Liver (tissue), 9 donors: ENCODE results near the gene CPED1. TPM values are rescaled to one million over a fixed set of nuclear protein-coding genes. Genes with fewer than 3 reads are reported as not detected.

ENCODE experiments used
- DNase-seq: peaks from one replicate; pipeline ENCODE4 v3.0.0-alpha.2; 2017; ENCODE audit warnings: low spot score
- H3K27ac ChIP-seq, 2 donors: one replicate each; pipeline ENCODE4 v1.7.0; 2013; ENCODE audit warnings: inconsistent platforms in 2 of 2, low read length in 2 of 2, control low read depth in 1 of 2, low read depth in 1 of 2, mild to moderate bottlenecking in 1 of 2
- H3K27me3 ChIP-seq, 4 donors: one replicate each; pipeline versions ENCODE4 v1.6.1 to v1.7.0; 2013; ENCODE audit warnings: low read length in 3 of 4, inconsistent platforms in 1 of 4, mild to moderate bottlenecking in 1 of 4, moderate library complexity in 1 of 4; ENCODE audit not compliant: control insufficient read depth in 4 of 4, insufficient read depth in 4 of 4
- H3K36me3 ChIP-seq, 4 donors: one replicate each; pipeline versions ENCODE4 v1.6.1 to v1.7.0; 2013; ENCODE audit warnings: low read length in 3 of 4, mild to moderate bottlenecking in 3 of 4, low read depth in 1 of 4, moderate library complexity in 1 of 4; ENCODE audit not compliant: control insufficient read depth in 4 of 4, insufficient read depth in 3 of 4
- H3K4me1 ChIP-seq, 4 donors: one replicate each; pipeline versions ENCODE4 v1.6.1 to v1.7.0; 2013; ENCODE audit warnings: low read length in 3 of 4, mild to moderate bottlenecking in 3 of 4, moderate library complexity in 1 of 4; ENCODE audit not compliant: control insufficient read depth in 4 of 4, insufficient read depth in 4 of 4
- H3K4me3 ChIP-seq, 3 donors: one replicate each; pipeline versions ENCODE4 v1.6.1 to v1.7.0; 2013; ENCODE audit warnings: low read length in 3 of 3, control low read depth in 1 of 3, low read depth in 1 of 3, mild to moderate bottlenecking in 1 of 3
- H3K9ac ChIP-seq, 2 donors: one replicate each; pipeline ENCODE4 v1.7.0; 2013; ENCODE audit warnings: low read length in 2 of 2, mild to moderate bottlenecking in 2 of 2, moderate library complexity in 2 of 2, control low read depth in 1 of 2, low read depth in 1 of 2
- H3K9me3 ChIP-seq, 4 donors: one replicate each; pipeline versions ENCODE4 v1.6.1 to v1.7.0; 2013; ENCODE audit warnings: low read length in 3 of 4; ENCODE audit not compliant: control insufficient read depth in 4 of 4
- EGR1 ChIP-seq, 2 donors: IDR thresholded peaks; 2 replicates each; pipeline ENCODE4 v1.6.1; 2016 to 2018; ENCODE audit warnings: antibody characterized with exemption in 2 of 2, low read depth in 2 of 2
- FOXA1 ChIP-seq: IDR thresholded peaks from 2 replicates; pipeline ENCODE4 v1.6.1; 2016; ENCODE audit warnings: antibody characterized with exemption
- GABPA ChIP-seq, 2 donors: IDR thresholded peaks in 1 of 2; conservative IDR thresholded peaks in 1 of 2; 2 replicates each; pipeline ENCODE4 v1.6.1; 2016; ENCODE audit warnings: antibody characterized with exemption in 2 of 2, mild to moderate bottlenecking in 1 of 2, moderate library complexity in 1 of 2
- HNF4A ChIP-seq, 2 donors: conservative IDR thresholded peaks; 2 replicates each; pipeline ENCODE4 v1.6.1; 2016; ENCODE audit warnings: antibody characterized with exemption in 2 of 2, mild to moderate bottlenecking in 2 of 2
- JUND ChIP-seq, 2 donors: IDR thresholded peaks; 2 replicates each; pipeline ENCODE4 v1.6.1; 2016; ENCODE audit warnings: antibody characterized with exemption in 2 of 2
- NR2F2 ChIP-seq: IDR thresholded peaks from 2 replicates; pipeline ENCODE4 v1.6.1; 2016; ENCODE audit warnings: antibody characterized with exemption
- RAD21 ChIP-seq, 2 donors: IDR thresholded peaks; 2 replicates each; pipeline ENCODE4 v1.6.1; 2016; ENCODE audit warnings: antibody characterized with exemption in 2 of 2, mild to moderate bottlenecking in 2 of 2
- REST ChIP-seq: IDR thresholded peaks from 2 replicates; pipeline ENCODE4 v1.6.1; 2016; ENCODE audit warnings: antibody characterized with exemption, mild to moderate bottlenecking
- RXRA ChIP-seq, 2 donors: IDR thresholded peaks; 2 replicates each; pipeline ENCODE4 v1.6.1; 2017 to 2018; ENCODE audit warnings: antibody characterized with exemption in 2 of 2, mild to moderate bottlenecking in 1 of 2
- TAF1 ChIP-seq: conservative IDR thresholded peaks from 2 replicates; pipeline ENCODE4 v1.6.1; 2016; ENCODE audit warnings: antibody characterized with exemption, mild to moderate bottlenecking
- YY1 ChIP-seq: IDR thresholded peaks from 2 replicates; pipeline ENCODE4 v1.6.1; 2016; ENCODE audit warnings: antibody characterized with exemption, mild to moderate bottlenecking
- WGBS: extraction: QIAGEN DNeasy Blood & Tissue Kit; methylation state at CpG from one replicate; pipeline ENCODE4 v1.1.7; 2013; 5-methylcytosine and 5-hydroxymethylcytosine counted together
- polyA plus RNA-seq, 2 donors: library from polyadenylated mRNA; stranded (reverse) in 1 of 2; unstranded in 1 of 2; fragments of 200-250 nt in 1 of 2; fragments of >200 nt in 1 of 2; fragmentation: Nextera tagmentation in 1 of 2; extraction: Ambion mirVana in 1 of 2; gene quantifications; one replicate each; pipeline versions ENCODE4 v1.2.1 to v1.2.3, GENCODE V29; 2013 to 2015
- total RNA-seq, 2 donors: library from RNA; depleted of rRNA; stranded (reverse); fragments of >200 nt; gene quantifications; one replicate each; pipeline ENCODE4 v1.2.3, GENCODE V29; 2014
- TF ChIP-seq, protein P1 (sequence below): IDR thresholded peaks from 2 replicates; pipeline ENCODE4 v1.6.1; 2016; ENCODE audit warnings: antibody characterized with exemption
- TF ChIP-seq, protein P2 (sequence below): IDR thresholded peaks from 2 replicates; pipeline ENCODE4 v1.6.1; 2016; ENCODE audit warnings: antibody characterized with exemption
- TF ChIP-seq, protein P3 (sequence below): fragments of 150-350 bp; IDR thresholded peaks from 2 replicates; pipeline ENCODE4 v1.5.1; 2017; ENCODE audit warnings: improper control_type of control experiment, low read depth, low read length; ENCODE audit not compliant: missing input control
- TF ChIP-seq, protein P4 (sequence below): IDR thresholded peaks from 2 replicates; pipeline ENCODE4 v1.6.1; 2016; ENCODE audit warnings: antibody characterized with exemption
- donor health status: healthy.
- donor health status: healthy.
- donor health status: healthy.
- donor health status: healthy.
- donor health status: healthy.

CPED1 gene
- total and polyA plus RNA-seq, 4 donors = 8.5 to 58.0 (median 14.6) TPM

DNA sequence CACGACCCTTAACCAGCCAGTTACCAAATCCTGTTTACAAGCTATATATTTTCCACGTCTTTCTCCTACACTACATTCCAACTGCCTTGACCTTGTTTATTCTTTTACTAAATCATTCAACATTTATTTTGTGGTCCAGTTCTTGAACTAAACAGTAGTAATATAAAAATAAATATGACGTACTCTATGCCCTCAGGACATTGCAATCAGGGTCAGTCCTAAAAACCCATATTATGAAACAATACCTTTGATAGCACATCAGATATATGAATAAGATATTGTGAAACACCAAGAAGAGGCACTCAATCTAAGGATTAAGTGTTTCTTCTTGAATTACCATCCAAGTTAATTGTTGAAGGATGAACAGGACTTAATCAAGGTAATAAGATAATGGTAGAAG, 287.8 kb downstream of the CPED1 start:
- H3K36me3 ChIP-seq = peaks cover 0 to 11% (median 8%) of the 10 kb centered on the region in 4 donors
- TF ChIP-seq EGR1 (IDR thresholded peaks at IDR 0.05; ENCODE audit: low read depth in 2 of 2) = no peak
- no peak for TF ChIP-seq RAD21 (IDR thresholded peaks at IDR 0.05)
- H3K4me1 ChIP-seq = peaks cover 0 to 15% (median 11%) of the 10 kb centered on the region in 4 donors
- H3K9ac ChIP-seq = no peak overlapping the region
- no peak overlapping the region for H3K27ac ChIP-seq
- no peaks in the 10 kb centered on the region for H3K27me3 ChIP-seq
- no peak for DNase-seq
- H3K4me3 ChIP-seq = no peak overlapping the region
- 86% methylated on average over 3 of the region's 3 CpGs for WGBS
- H3K9me3 ChIP-seq = no peaks in the 10 kb centered on the region

GRCh38 chr7:121278120-121279021, 289.9 kb downstream of the CPED1 start:
- no peak for DNase-seq
- no peaks in the 10 kb centered on the region for H3K9me3 ChIP-seq
- H3K4me1 ChIP-seq = peaks cover 0 to 15% (median 11%) of the 10 kb centered on the region in 4 donors
- no peaks in the 10 kb centered on the region for H3K27me3 ChIP-seq
- 84% methylated on average over 2 of the region's 2 CpGs for WGBS
- H3K27ac ChIP-seq = no peak overlapping the region
- TF ChIP-seq JUND (IDR thresholded peaks at IDR 0.05) = peak in 1 of 2 donors; percentile 26
- TF ChIP-seq YY1 = no peak
- H3K36me3 ChIP-seq = peaks cover 0 to 16% (median 7%) of the 10 kb centered on the region in 4 donors
- H3K9ac ChIP-seq = no peak overlapping the region
- H3K4me3 ChIP-seq = no peak overlapping the region

DNA sequence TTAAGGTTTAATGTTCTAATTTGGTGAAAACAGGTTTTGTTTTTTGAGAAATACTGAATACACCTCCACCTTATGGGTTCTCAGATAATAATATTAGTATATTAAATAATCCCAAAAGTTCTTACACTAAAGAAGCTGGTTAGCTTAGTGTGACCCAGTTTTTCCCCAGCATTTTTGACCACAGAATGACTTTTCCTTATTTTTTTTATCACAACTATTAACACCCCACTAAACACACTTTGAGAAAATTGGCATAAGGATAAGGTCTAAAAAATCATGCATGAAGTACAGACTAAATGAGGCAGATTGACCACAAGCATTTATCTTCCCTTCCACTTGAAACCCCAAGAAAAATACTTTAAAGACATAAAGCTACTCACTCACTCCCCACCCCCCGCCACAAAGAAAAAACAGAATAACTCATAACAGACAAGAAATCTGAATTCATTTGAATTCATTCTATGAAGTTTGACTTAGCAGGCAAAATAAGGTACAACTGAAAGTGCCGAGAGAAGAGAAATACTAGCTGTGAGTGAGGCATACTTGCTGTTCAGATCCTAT, 290.6 kb downstream of the CPED1 start:
- DNase-seq = no peak
- Histone ChIP-seq H3K27me3 (no peaks in the 10 kb centered on the region), H3K4me3 (no peak overlapping the region), H3K36me3 (peaks cover 0 to 23% (median 12%) of the 10 kb centered on the region in 4 donors), H3K4me1 (peaks cover 0 to 12% (median 10%) of the 10 kb centered on the region in 4 donors), H3K9me3 (no peaks in the 10 kb centered on the region), H3K9ac (no peak overlapping the region), H3K27ac (no peak overlapping the region)
- no peak for TF ChIP-seq YY1
- TF ChIP-seq RXRA (IDR thresholded peaks at IDR 0.05) = no peak
- TF ChIP-seq, protein P1, sequence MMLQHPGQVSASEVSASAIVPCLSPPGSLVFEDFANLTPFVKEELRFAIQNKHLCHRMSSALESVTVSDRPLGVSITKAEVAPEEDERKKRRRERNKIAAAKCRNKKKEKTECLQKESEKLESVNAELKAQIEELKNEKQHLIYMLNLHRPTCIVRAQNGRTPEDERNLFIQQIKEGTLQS = no peak
- TF ChIP-seq, protein P2, sequence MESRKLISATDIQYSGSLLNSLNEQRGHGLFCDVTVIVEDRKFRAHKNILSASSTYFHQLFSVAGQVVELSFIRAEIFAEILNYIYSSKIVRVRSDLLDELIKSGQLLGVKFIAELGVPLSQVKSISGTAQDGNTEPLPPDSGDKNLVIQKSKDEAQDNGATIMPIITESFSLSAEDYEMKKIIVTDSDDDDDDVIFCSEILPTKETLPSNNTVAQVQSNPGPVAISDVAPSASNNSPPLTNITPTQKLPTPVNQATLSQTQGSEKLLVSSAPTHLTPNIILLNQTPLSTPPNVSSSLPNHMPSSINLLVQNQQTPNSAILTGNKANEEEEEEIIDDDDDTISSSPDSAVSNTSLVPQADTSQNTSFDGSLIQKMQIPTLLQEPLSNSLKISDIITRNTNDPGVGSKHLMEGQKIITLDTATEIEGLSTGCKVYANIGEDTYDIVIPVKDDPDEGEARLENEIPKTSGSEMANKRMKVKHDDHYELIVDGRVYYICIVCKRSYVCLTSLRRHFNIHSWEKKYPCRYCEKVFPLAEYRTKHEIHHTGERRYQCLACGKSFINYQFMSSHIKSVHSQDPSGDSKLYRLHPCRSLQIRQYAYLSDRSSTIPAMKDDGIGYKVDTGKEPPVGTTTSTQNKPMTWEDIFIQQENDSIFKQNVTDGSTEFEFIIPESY = no peak
- no peak for TF ChIP-seq EGR1 (IDR thresholded peaks at IDR 0.05; ENCODE audit: low read depth in 2 of 2)
- TF ChIP-seq TAF1 = no peak
- TF ChIP-seq NR2F2 = no peak
- no peak for TF ChIP-seq HNF4A (conservative IDR thresholded peaks at IDR 0.05)
- no peak for TF ChIP-seq GABPA (IDR thresholded peaks at IDR 0.05 in 1 of 2, conservative IDR thresholded peaks at IDR 0.05 in 1 of 2)
- TF ChIP-seq, protein P3, sequence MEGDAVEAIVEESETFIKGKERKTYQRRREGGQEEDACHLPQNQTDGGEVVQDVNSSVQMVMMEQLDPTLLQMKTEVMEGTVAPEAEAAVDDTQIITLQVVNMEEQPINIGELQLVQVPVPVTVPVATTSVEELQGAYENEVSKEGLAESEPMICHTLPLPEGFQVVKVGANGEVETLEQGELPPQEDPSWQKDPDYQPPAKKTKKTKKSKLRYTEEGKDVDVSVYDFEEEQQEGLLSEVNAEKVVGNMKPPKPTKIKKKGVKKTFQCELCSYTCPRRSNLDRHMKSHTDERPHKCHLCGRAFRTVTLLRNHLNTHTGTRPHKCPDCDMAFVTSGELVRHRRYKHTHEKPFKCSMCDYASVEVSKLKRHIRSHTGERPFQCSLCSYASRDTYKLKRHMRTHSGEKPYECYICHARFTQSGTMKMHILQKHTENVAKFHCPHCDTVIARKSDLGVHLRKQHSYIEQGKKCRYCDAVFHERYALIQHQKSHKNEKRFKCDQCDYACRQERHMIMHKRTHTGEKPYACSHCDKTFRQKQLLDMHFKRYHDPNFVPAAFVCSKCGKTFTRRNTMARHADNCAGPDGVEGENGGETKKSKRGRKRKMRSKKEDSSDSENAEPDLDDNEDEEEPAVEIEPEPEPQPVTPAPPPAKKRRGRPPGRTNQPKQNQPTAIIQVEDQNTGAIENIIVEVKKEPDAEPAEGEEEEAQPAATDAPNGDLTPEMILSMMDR = no peak
- TF ChIP-seq RAD21 (IDR thresholded peaks at IDR 0.05) = no peak
- TF ChIP-seq, protein P4, sequence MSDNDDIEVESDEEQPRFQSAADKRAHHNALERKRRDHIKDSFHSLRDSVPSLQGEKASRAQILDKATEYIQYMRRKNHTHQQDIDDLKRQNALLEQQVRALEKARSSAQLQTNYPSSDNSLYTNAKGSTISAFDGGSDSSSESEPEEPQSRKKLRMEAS = no peak
- TF ChIP-seq FOXA1 = no peak
- TF ChIP-seq REST = no peak
- WGBS = 87% methylated on average over 2 of the region's 2 CpGs
